Skin of body (tissue), 2 donors: Measurements from ENCODE around the gene UNK. TPM values are rescaled to one million over a fixed set of nuclear protein-coding genes. Genes with fewer than 3 reads are reported as not detected.

Experiments
- DNase-seq: peaks from one replicate; lab custom pipeline; 2025; lab: John Stamatoyannopoulos, UW
- total RNA-seq: library from RNA; depleted of rRNA; stranded (reverse); fragments of >200 nt; gene quantifications from one replicate; pipeline ENCODE4 v1.2.3, GENCODE V29; 2014

UNK gene
- total RNA-seq, 1 donor from 2014 or later, result 39.2 TPM

DNA sequence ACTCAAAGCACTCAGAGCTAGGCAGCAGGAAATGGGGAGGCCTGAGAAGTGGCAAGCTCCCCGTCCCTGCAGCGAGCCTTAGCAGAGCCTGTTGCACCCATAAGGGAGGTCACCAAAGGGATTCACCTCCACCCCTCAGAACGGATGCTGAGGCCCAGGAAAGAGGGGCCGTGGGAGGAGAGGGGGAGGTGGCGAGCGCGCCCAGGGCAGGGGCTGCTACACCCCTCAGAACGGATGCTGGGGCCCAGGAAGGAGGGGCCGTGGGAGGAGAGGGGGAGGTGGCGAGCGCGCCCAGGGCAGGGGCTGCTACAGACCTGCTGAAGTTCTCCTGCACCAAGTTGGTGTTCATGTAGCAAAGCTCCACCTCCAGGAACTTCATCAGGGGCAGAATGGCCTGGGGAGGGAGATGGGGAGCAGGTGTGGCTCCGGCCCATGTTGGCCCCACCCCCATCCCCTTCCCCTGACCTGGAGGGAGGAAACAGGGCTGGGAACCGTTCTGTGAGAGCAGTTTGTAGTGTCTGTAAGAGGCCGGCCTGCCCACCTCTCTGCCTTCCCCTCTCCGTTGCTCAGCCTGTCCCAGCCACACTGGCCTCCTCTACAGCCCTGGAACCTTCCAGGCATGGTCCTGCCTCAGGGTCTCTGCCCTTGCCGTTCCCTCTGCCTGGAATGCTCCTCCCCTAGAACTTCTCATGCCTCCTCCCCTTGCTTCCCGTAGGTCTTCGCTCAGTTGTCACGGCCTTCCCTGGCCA, 48.2 kb downstream of the UNK start:
- no peak for DNase-seq

DNA sequence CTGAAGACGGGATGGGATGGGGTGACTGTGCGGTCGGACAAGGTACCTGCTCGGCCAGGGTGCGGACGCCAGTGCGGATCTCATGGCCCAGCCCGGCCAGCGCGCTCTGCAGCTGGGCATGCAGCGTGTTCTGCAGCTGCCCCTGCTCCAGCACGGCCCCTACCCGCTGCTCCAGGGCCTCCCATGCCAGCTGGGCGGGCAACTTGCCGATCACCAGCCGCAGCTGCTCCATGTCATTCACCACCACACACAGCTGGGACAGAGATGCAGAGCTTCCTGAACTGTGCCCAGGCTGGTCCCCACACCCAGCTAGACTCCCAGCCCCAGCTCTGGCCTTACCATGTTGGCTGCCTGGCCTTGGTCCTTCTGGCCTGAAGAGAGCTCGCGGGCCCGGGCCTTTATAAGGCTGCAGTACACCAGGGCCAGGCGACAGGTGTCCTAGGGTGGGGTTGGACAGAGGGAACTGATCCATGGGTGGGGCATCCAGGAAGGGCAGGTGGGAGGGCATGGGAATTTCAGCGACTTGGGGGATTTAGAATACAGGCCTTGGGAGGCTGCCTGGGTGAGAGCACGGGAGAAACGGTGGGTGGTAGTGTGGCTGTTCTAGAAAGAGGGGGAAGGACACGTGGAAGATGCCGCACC, 49.8 kb downstream of the UNK start:
- DNase-seq, result no peak

- no peak for DNase-seq
Measured at GRCh38 chr17:75834928-75835653, 50.5 kb downstream of the UNK start.

- DNase-seq, result no peak
Measured at GRCh38 chr17:75835654-75835987, 51.0 kb downstream of the UNK start.

DNA sequence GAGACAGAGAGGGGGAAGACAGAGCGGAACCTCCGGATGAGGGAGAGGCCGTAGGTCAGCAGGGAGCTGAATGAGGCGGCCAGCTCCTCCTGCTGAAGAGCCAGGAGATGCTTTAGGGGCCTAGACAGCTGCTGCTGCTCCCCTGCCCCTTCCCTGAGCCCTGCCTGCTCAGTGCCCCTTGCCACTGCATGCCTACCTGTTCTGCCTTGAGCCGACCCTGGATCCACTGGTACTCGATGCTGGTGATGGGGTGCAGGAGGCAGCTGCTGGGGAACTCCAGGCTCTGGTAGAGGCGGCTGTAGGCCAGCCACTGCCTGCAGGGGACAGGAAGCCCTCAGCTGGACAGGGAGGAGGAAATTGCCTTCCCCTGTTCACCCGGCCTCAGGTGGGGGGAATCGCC, 52.0 kb downstream of the UNK start:
- no peak for DNase-seq

- no peak for DNase-seq
Measured at GRCh38 chr17:75837899-75838298, 53.3 kb downstream of the UNK start.

- no peak for DNase-seq
Measured at GRCh38 chr17:75838410-75838809, 53.8 kb downstream of the UNK start.

DNA sequence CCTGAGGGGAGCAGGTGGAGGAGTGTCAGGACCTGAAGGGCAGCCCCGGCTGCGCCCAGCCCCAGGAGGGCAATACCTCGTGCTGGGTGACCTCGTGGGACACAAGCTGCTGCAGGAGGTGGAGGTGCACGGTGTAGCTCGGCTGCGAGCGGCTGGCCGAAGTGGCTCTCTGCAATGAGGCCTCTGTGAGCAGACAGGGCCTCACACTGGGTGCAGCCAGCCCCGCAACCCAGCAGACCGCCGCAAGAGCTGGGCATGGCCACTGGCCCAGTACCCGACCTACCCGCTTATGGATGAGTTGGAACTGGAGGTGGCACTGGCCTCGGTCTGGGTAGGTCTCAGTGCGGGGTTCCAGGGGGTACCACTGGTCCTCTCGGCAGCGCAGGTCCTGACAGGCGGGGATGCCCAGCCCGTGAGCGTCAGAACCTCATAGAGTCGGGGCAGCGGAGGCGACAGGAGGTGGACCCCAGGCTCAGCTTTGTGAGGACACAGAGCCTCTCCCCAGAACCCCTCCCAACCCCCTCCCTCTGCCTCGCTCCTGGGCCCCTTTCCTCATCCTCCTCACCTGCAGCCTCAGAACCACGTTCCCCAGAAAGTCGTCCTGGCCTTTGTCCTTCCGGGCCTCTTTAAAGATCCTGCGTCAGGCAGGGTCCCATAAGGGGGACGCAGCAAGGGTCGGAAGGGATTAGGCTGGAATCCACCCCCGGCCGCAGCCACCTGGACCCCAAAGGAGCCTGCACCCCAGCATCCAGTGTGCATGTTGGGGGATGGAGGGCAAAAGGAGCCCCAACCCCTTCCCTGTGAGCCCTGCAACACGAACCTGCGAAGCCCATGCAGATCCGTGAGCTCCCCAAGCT, 55.6 kb downstream of the UNK start:
- DNase-seq, result no peak

- no peak for DNase-seq
Measured at GRCh38 chr17:75840799-75841164, 56.2 kb downstream of the UNK start.

GRCh38 chr17:75842411-75842810, 57.8 kb downstream of the UNK start:
- DNase-seq, result no peak

DNA sequence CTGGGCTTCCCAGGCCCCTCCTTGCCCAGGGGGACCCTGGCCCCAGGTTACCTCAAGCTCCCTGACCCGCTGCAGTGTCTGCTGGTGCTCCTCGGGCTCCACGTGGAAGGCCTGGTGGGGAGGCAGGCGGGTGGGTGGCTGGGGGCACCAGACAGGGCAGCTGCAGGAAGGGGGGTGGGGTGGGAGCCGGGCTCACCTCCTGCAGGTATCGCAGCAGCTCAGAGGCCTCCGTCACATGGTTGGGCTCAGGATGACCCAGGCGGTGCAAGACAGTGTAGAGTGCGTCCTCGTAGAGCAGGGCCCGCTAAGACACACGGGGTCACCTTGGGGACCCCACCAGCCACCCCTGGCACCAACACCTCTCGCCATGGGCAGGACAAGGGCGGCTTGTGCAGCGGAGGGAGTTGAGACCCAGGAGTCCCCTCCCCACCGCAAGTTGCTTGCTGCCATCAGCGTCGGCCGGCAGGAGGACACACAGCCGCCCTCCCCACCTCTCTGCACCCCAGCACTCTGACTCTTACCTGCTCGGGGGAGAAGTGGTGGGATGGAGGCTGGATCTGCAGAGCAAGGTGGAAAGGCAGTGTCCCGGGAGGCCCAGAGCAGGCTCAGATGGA, 58.5 kb downstream of the UNK start:
- no peak for DNase-seq

- DNase-seq, result no peak
Measured at GRCh38 chr17:75843577-75844529, 59.2 kb downstream of the UNK start, which contains the start of gene UNC13D. TSS of gene UNC13D (minus strand) at chr17:75844404. CDS start at chr17:75844337, 67 bp downstream.

GRCh38 chr17:75844530-75845057, 60.0 kb downstream of the UNK start:
- DNase-seq, result no peak

DNA sequence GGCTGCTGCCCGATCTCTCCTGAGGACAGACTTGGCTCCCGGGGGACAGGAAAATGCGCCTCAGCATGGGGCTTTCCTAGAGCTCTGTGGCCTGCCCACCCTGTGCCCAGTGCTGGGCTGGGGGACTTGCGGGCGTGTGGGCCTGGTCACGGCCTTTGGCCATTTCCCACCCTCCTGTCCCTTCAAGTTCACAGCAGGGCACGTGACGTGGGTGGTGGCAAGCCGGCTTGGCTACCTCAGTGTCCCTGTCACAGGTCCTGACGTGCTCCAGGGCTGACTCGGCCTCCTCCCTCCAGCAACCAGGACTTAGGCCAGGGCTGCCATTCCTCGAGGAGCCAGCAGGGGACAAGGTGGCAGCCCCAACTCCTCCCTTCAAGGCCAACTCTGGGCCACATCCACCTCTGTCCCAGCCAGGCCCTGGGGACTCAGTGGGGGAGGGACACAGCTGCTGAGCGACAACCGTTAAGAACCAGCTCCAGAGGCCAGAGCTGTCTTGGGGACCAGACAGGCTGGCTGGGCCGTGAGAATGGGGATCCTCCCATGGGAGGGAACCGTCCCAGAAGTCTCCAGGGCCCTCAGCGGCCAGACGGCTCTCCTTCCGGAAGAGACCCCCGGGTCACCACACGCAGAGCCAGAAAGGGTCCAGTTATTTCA, 60.6 kb downstream of the UNK start:
- DNase-seq, result no peak

GRCh38 chr17:75845933-75846691, 61.5 kb downstream of the UNK start:
- no peak for DNase-seq

- no peak for DNase-seq
Measured at GRCh38 chr17:75846692-75847613, 62.3 kb downstream of the UNK start.
